Measurements from ENCODE around the gene PIEZO2.

The PIEZO2 gene

DNA sequence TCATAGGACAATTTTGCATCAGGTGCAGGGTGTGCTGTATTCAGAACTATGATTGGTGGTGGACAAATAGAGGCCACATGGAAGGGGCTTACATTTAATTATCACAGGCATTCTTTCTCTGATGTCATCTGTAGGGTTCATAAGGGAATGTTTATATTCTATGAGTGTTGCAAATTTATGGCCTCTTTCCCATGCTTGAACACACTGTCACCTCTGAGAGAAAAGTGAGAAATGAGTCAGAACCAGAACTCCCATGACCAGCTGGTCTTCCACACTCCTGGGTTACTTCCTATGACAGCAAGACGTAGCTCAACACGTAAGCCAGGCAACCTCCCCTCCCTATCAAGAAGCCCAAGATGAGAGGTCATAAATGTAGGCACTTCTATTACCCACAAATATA lies 310.8 kb downstream of the PIEZO2 start:
- DNase-seq, result no peak

DNA sequence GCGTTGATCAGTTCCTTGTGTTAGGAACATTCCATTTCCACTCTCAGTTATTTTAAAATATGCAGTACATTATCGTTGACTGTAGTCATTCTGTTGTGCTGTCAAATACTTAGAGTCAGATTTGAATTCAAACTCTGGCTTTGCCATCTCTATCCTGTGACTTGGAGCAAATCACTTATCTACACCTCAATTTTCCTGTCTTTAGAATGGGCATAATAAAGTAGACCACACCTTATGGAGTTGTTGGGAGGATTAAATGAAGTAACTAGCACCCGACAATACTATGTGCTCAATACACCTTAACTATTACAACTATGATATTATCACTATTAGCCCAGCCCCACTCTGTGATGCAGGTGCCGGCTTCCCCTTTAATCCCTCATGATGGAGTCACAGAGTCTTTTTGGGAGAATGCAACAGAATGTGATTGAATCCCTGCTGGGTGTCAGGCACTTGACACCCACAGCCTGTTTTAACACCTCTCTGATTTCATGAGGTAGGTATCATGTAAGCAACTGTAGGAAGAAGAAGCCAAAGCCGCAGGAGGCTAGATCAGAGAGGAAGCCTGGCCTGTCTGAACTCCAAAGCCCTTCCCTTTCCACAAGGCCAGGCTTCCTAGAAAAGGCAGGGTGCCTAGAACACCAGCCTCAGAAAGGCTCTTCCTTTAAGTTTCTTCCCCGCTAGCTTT lies 315.1 kb downstream of the PIEZO2 start:
- no peak for DNase-seq

DNA sequence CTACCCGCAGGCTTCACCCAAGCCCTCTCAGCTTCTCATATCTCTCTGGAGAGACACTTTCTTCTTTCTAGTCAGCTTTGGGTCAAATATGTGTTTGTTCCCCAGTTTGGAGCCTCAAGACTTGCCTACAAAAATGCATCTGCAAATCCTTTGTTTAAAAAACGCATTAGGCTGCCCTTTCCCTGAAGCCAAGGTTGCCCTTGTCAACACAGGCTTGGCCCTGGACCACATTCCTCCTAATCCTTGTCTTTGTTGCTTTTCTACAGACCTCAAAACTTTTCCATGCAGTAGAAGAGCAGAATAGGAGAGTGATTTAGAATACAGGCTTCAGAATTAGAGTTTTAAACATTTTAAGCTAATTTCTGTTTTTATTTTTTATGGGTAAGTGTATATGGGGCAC lies 315.7 kb downstream of the PIEZO2 start:
- DNase-seq, result no peak

DNA sequence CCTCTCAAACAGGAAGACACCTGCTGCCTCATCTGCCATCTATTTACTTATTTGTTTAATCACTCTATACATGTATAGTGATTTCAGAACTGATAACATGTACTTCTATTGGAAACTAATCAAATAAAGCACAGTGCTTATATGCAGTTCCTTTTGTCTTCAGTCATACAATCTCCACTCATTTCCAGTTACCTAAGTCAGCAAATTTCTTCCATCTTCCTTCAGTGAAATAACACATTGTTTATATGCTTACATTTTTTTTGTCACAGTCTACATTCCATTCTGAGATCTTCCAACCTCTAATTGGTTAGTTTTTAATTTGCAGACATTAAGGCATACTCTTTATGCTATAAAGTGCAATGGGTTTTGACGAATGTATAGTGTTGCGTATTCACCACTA lies 323.0 kb downstream of the PIEZO2 start:
- no peak for DNase-seq

DNA sequence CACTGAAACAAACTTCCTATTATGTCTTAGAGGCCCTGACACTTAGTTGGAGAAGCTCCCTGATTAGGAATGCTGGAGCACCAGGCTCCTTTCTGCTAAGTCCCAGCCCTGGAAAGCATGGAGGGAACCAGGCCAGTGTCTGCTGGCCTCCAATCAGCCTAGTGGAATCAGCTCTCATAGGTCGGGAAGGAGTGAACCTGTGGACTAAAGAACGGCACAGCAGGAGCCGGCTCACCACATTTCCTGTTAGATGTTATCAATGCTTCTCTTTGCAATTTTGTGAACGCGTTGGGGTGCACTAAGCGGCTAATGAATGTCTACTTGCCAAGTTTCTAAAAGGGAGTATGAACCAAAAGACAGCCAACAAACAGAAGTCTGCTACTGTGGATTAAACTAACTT lies 326.9 kb downstream of the PIEZO2 start:
- DNase-seq, result no peak

DNA sequence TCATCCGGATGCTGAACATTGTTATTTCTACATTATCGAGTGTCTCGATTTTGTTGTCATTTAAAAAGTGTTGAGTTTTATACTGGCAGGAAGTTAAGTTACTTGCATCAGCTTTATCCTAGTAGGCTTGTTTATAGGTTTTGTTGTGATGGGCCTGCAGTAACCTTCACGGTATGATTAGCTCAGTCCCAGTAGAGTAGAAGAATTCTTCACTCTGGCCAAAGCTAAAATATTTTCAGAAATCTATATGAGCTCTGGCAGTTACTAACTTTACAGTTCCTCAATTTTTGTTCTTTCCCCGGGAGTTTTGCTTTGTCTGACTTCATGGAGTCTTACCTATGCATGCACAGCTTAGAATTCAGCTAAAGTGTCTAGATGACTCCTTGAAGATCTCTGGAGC lies 328.7 kb downstream of the PIEZO2 start:
- no peak for DNase-seq

DNA sequence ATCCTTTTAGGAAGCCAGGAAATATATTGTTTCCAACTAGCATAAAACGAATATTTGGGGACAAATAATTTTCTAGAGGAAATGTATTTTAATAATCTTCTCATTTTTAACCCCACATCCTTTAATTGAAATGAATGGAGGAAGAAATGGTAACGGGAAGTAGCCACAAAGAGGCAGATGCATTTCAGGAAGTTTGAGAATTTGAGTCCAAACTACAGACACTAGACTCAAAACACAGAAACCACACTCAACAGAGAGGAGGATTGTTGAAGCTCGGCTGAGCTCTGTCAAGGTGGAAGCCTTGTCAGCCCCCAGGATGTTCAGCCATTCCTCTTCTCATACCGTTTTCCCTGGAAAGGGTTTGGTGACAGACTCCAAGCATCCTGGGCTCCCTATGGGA lies 335.0 kb downstream of the PIEZO2 start:
- no peak for DNase-seq

DNA sequence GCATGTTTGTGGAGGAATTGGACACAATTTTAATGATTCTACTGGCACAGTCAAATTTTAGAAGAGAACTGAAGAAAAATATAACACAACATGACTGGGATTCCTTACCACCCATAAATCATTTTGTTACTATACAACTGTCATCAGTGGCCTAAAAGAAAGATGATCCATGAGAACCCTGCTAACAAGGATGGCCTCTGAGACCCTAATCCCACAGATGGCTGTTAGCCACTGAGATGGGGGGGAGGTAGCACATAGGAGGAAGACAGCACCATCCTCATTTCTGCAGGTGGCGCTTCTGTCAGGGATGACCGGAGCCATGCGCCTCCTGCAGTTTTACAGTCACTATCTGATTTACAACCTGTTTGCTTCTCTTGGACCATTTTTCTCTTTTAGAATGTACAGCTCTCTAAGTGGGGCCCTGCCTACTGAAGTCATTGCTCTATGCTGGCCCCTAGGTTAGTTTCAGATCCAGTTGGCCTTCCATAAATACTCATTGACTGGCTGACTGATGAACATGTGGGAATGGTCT lies 343.7 kb downstream of the PIEZO2 start:
- no peak for DNase-seq

DNA sequence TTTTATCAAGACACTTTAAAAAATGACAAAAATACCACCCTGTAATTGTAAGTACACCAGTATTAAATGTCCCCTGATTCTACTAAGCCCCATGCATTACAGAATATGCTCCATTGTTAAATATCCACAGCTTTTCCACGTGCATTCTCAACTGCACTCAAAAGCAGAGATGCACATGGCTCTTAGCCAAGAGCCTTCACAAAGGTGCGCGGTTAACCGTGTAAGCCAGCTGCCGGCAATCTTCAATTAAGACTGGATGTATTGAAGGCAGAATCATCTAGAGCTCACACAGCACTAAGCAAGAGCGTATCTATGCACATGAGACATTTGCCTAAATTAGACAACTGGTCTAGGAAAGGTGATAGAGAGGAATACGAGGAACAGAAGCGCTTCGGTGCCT lies 345.2 kb downstream of the PIEZO2 start:
- DNase-seq, result peak; percentile 2

DNA sequence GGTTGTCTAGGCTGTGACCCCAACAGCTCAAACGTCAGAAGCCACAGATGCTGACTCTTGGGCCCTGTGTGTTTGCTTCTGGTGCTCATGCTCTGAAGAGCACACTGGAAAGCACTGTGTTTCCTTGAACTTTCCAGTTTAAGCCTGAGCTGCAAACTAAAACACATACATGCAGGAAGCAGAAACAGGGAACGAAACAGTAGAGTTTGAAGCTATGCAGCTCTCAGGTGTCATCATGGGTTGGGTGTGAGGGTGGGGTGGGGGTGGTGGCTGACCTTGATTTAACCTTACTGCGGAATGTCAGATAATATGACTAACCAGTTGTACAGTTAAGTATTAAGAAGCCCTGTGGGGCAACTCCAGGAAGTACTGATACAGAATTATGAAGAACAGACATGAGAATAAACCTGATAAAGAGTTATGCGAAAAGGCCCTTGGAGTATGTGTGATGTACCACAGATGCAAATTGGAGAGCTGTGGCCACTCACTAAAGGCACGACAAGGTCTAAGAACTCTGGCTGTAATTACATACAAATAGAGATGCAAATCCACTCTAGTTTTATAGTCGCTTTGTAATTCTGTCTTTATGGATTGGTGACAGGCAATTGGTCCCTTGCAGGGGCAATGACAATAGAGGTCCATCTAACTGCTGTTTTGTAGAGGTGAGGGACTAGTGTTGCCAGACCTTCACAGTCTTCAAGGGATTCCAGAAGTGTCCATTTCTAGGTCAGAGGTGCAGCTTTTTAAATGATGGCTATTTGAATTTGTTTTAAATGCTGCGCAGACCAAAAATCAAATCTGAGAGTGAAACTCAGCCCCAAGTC lies 350.4 kb downstream of the PIEZO2 start:
- no peak for DNase-seq

DNA sequence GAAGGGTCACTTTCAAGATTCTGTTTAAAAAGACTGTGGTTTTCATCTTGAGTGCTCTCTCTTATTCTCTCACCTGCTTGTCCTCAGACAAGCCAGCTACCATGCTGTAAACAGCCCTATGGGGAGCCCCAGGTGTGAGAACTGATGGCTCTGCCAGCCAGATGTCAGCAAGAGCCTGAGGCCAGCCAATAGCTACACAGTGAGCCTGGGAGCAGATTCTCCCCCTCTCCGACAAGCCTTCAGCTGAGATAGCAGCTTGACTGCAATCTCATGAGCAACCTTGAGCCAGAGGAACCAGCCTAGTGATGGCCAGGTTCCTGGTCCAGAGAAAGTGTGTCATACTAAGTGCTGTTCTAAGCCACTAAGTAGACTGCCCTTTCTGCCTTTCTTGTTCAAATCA lies 351.5 kb downstream of the PIEZO2 start:
- DNase-seq, result no peak

DNA sequence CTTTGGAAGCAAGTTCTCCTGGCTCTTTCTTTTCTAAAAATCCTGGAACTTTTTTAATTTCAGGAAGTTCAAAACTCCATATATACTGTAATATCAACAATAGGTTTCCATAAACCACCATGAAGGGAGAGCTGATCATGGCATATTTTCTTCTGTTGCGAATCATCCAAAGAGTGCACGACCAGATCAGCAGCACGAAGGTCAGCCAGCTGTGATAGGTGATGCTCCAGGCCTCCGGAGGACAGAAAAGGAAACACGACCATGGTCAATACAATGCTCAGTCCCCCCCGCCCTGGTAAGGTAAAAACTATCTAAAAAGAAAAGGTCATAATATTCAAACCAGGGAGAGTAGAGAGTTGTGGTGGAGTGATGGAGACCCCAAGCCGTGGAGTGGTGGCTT lies 354.6 kb downstream of the PIEZO2 start:
- no peak for DNase-seq

DNA sequence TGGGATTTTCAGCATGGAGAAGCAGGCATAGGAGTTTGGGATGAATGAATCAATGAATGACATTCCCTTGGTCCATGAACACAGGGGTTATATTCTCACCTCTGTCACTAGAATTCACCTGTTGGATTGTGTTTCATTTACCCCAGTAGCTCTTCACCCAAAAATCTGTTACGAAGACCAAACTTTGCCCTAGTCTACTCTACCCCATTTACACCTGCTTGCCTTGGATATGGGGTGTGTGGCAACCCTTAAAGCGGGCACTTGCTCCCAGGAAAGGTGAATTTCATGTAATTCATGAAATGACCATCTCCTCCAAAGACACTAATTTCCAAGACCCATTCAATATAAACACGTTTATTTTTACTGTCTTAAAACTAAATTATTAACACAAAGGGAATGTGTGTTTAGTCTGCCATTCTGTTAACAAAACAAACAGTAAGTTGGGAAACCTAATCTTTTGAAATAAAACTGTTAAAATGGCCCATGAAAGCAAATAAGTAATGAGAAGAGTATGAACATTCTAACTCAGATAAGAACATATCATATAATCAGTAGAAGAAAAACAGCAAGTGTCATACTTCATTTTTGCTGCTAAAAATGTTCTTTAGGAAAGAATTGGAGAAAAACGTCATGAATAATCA lies 355.5 kb downstream of the PIEZO2 start:
- no peak for DNase-seq

DNA sequence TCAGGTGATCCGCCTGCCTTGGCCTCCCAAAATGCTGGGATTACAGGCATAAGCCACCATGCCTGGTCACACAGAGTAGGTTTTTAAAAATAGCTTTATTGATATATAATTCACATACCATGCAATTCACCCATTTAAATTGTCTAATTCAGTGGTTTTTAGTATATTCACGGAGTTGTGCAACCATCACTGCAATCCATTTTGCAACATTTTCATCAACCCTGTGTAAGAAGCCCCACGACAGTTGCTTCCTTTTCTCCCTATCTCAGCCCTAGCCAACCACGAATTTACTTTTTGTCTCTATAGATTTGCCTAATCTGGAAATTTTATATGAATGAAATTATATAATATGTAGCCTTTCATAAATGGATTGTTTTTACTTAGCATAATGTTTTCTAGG lies 357.2 kb downstream of the PIEZO2 start:
- no peak for DNase-seq

DNA sequence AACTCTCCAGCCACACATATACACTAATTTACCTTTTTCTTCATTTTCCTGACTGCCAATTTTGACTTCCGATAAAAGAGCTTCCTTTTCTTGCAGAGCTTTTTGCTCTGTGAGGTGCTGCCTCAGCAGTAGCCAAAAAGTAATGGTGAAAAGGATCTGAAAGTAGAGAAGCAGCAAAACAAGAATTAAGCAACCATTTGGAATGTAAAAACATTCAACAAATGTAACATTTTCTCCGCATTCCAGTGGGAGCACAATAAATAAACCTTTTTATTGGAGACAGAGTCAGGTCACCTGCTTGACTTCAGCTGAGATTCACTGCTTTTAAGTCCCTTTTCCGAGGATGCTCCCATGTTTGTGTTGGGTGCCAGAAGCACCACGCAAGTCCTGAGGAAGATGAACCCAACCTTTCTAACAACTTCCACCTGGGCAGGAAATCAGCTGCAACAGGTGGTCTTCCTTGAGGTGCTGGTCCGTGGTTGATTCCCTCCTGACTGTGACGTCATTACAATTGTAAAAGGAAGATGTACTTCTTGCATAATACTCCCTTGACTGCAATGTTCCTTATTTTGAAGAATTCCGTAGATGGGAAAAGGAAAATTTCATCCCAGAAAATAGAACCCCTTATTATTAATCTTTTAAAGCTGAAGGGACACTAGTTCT lies 358.1 kb downstream of the PIEZO2 start:
- no peak for DNase-seq

DNA sequence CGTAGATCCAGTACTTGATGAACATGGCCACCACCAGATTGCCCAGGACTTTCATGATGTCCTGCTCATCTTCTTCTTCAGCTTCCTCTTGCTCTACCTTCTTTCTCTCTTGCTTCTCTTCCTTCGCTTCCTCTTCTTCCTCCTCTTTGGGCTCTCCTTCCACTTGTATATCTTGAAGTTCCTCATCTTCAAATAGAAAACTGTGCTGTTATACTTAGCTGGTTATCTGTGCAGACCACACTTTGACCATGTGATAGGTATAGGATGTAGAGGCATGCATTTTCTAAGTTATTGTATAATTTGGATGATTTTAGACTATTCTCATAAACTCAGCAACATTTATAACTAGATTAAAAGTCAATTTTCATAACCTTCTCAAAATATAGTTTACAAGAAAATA lies 360.2 kb downstream of the PIEZO2 start:
- DNase-seq, result no peak

DNA sequence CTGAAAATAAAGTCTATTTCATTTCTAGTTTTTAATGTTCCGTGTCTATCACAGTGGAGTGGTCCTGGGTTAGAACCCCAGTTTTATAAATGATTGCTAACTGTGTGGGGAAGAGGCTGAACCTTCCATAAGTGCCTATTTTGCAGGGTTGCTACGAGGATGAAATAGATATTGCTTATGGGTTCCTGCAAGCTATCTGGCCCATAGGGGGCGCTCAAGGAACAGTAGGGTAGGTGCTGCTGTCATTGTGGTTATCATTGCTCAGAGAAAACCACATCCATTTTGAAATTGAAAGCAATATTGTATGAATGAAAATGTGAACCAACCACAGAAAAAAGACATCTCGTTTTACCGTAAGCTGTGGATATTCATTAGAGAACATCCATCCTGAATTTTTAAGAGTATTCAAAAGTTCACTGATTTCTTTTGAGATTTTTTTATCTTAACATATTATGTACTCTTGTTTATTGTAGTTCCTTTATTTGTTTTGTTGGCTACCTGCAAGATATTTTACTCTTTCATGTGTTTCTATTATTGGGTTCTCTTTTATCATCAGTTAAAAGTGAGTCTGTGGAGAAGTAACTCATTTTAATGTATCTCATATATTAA lies 362.0 kb downstream of the PIEZO2 start:
- peak; percentile 76 for DNase-seq

DNA sequence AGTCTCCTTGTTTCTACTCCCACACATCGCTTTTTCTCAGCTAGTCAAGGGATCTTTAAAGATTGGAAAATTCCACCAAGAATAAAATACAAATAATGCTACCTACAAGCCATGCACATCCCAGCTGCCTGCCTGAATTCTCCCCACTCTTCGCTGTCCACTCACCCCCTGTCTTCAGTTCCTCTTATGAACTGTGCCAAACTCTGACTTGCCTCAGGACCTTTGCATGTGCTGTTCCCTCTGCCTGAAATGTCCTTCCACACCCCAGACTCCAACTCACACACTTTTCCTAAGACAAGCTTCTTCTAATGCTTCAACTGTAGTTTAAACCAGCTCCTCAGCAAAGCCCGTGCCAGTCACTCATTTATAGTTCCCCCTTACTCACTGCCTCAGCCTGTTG lies 363.6 kb downstream of the PIEZO2 start:
- no peak for DNase-seq

DNA sequence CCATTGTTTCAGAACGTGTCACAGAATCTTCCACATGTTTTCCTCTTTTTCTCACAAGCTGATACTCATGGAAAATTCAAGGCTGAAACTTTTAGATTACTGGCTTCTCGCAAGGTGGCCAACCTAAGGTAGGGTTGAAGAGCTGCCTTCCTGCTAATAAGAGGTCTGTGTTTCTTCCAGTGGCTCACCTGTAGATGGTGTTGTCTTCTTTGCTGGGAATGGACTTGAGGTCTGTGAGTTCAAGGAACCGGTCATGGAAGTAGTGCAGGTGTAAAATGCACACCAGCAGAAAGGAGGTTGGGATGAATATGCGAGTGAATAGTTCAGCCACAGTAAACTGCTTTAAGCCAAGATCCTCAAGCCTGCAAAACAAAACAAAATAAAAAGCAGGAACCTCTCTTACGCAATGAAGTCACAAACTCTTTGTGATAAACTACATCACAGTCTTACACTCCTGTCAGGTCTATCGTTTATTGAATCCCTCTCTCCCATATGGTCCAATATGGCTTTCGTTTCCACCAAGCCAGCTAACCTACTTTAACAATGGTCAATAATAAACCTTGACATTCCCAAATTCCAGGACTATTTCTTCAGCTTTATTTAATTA lies 364.7 kb downstream of the PIEZO2 start:
- no peak for DNase-seq

DNA sequence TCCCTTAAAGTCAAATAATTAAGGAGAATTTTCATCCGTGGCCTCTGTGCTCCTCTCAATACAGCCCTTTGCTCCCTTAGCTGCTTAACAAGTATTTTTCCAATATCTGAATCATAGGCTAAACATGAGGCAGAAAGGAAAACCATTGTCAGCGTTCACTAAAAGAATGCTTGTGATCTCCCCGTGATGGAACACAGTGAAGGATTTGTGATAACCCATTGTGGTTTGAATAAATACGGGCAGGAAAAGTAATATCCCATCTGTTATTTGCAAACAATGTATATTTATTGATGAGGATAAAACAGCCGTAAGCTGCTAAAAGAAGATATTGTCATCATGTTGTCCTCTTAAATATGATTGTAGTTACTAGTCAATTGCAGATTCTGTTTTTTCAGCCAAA lies 365.4 kb downstream of the PIEZO2 start:
- no peak for DNase-seq

DNA sequence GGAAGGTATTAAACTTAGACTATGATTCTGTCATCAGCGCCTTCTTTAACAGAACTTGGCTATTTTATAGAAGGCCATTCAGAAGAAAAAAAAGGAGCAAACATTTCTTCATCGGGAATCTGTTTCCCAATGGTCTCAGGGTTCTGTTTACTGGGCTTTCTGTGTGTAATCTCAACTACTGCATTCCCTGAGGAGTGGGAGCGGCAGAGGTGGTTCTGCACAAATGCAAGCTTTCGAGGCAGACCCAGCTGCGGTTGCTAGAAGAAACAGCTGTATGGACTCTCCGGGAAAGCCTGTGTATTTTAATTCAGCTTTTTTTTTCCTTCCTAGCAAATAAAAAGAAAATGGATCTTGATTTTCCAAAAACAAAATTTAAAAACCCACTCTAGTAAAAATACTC lies 372.9 kb downstream of the PIEZO2 start:
- no peak for DNase-seq

DNA sequence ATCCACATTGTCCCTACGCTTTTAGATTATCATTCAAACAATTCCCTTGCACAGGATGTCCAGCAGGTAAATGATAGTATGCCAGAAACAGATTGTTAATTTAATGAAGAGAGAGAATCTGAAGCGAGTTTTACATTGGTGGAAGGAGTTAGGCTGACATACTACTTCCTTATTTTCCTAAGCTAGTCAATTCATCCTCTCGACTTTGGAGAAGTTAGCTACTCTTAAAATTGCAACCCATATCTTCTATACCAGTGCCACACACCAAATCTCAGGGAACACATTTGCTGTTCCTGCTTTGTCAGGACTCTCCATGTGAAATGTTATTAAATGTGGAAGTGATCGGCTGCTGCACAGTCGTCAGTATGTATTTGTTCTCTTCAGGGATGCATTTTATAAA lies 374.3 kb downstream of the PIEZO2 start:
- DNase-seq, result no peak
